ENCODE results near the gene AIFM3. TPM values are rescaled to one million over a fixed set of nuclear protein-coding genes. Genes with fewer than 3 reads are reported as not detected.

The AIFM3 gene
- total and polyA plus RNA-seq, 4 donors, result 0.38 to 1.1 (median 0.63) TPM

DNA sequence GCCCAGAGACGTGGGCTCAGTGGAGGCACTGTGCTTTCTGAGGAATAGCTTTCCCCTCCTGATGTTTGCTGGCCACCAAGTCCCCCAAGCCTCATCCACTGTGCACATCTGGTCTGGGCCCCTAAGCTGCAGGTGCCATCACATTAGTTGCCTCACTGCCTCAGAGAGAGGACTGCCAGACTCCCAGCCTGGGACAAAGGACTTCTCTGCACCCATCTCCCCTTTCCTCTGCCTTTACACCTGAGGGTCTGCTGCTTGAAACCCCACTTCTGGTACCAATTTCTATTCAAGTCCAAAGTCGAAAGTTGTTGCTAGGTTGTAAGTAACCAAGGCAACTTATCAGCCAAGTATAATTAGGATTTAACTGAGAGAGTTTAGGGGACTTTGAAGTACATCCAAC, 11.4 kb downstream of the AIFM3 start:
- Histone ChIP-seq H3K27me3 (ENCODE audit: control insufficient read depth in 4 of 4, insufficient read depth in 4 of 4, low read length in 3 of 4) (no peaks in the 10 kb centered on the region), H3K9ac (ENCODE audit: low read depth in 1 of 2, low read length in 2 of 2) (no peak overlapping the region), H3K9me3 (ENCODE audit: control insufficient read depth in 4 of 4, low read length in 3 of 4) (no peaks in the 10 kb centered on the region), H3K4me1 (ENCODE audit: control insufficient read depth in 4 of 4, insufficient read depth in 4 of 4, low read length in 3 of 4) (peaks cover 7 to 33% (median 26%) of the 10 kb centered on the region in 4 donors), H3K4me3 (ENCODE audit: low read depth in 1 of 3, low read length in 3 of 3) (no peak overlapping the region), H3K27ac (ENCODE audit: low read depth in 1 of 2, low read length in 2 of 2) (no peak overlapping the region), H3K36me3 (ENCODE audit: control insufficient read depth in 4 of 4, insufficient read depth in 3 of 4, low read depth in 1 of 4, low read length in 3 of 4) (no peaks in the 10 kb centered on the region)
- 98% methylated on average over 2 of the region's 2 CpGs for WGBS
- DNase-seq (ENCODE audit: low spot score), result no peak
- TF ChIP-seq JUND (IDR thresholded peaks at IDR 0.05) (no peak), GABPA (IDR thresholded peaks at IDR 0.05 in 1 of 2, conservative IDR thresholded peaks at IDR 0.05 in 1 of 2) (no peak), FOXA2 (IDR thresholded peaks at IDR 0.05) (no peak), HNF4A (conservative IDR thresholded peaks at IDR 0.05) (no peak), TAF1 (conservative IDR thresholded peaks at IDR 0.05) (no peak), FOXA1 (IDR thresholded peaks at IDR 0.05) (no peak), HNF4G (IDR thresholded peaks at IDR 0.05) (no peak), YY1 (IDR thresholded peaks at IDR 0.05) (no peak)
- TF ChIP-seq, protein P1, sequence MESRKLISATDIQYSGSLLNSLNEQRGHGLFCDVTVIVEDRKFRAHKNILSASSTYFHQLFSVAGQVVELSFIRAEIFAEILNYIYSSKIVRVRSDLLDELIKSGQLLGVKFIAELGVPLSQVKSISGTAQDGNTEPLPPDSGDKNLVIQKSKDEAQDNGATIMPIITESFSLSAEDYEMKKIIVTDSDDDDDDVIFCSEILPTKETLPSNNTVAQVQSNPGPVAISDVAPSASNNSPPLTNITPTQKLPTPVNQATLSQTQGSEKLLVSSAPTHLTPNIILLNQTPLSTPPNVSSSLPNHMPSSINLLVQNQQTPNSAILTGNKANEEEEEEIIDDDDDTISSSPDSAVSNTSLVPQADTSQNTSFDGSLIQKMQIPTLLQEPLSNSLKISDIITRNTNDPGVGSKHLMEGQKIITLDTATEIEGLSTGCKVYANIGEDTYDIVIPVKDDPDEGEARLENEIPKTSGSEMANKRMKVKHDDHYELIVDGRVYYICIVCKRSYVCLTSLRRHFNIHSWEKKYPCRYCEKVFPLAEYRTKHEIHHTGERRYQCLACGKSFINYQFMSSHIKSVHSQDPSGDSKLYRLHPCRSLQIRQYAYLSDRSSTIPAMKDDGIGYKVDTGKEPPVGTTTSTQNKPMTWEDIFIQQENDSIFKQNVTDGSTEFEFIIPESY (IDR thresholded peaks at IDR 0.05), result no peak
- TF ChIP-seq, protein P2, sequence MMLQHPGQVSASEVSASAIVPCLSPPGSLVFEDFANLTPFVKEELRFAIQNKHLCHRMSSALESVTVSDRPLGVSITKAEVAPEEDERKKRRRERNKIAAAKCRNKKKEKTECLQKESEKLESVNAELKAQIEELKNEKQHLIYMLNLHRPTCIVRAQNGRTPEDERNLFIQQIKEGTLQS (IDR thresholded peaks at IDR 0.05), result no peak
- TF ChIP-seq, protein P3, sequence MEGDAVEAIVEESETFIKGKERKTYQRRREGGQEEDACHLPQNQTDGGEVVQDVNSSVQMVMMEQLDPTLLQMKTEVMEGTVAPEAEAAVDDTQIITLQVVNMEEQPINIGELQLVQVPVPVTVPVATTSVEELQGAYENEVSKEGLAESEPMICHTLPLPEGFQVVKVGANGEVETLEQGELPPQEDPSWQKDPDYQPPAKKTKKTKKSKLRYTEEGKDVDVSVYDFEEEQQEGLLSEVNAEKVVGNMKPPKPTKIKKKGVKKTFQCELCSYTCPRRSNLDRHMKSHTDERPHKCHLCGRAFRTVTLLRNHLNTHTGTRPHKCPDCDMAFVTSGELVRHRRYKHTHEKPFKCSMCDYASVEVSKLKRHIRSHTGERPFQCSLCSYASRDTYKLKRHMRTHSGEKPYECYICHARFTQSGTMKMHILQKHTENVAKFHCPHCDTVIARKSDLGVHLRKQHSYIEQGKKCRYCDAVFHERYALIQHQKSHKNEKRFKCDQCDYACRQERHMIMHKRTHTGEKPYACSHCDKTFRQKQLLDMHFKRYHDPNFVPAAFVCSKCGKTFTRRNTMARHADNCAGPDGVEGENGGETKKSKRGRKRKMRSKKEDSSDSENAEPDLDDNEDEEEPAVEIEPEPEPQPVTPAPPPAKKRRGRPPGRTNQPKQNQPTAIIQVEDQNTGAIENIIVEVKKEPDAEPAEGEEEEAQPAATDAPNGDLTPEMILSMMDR (IDR thresholded peaks at IDR 0.05; ENCODE audit: low read depth, low read length, missing input control), result no peak
- TF ChIP-seq, protein P4, sequence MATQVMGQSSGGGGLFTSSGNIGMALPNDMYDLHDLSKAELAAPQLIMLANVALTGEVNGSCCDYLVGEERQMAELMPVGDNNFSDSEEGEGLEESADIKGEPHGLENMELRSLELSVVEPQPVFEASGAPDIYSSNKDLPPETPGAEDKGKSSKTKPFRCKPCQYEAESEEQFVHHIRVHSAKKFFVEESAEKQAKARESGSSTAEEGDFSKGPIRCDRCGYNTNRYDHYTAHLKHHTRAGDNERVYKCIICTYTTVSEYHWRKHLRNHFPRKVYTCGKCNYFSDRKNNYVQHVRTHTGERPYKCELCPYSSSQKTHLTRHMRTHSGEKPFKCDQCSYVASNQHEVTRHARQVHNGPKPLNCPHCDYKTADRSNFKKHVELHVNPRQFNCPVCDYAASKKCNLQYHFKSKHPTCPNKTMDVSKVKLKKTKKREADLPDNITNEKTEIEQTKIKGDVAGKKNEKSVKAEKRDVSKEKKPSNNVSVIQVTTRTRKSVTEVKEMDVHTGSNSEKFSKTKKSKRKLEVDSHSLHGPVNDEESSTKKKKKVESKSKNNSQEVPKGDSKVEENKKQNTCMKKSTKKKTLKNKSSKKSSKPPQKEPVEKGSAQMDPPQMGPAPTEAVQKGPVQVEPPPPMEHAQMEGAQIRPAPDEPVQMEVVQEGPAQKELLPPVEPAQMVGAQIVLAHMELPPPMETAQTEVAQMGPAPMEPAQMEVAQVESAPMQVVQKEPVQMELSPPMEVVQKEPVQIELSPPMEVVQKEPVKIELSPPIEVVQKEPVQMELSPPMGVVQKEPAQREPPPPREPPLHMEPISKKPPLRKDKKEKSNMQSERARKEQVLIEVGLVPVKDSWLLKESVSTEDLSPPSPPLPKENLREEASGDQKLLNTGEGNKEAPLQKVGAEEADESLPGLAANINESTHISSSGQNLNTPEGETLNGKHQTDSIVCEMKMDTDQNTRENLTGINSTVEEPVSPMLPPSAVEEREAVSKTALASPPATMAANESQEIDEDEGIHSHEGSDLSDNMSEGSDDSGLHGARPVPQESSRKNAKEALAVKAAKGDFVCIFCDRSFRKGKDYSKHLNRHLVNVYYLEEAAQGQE (IDR thresholded peaks at IDR 0.05), result no peak

DNA sequence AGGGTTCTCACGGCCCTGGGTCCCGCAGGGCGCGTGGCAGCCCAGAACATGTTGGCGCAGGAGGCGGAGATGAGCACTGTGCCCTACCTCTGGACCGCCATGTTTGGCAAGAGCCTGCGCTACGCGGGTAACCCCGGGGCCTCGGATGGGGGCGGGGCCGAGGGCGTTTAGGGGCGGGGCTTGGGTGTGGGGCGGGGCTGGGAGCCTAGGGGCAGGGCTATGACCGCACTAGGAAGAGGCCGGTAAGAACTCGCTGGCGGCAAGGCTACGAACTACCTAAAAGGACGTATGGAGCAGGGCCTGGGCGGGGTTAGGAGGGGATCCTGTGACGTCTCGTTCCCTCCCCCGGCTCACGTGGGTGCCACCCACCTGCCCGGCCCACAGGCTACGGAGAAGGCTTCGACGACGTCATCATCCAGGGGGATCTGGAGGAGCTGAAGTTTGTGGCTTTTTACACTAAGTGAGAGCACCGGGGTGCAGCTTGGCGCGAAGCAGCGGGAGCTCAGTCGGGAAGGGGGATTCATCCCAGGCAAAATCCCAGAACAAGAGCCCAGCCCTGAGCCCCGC, 12.3 kb downstream of the AIFM3 start:
- no peaks in the 10 kb centered on the region for H3K9me3 ChIP-seq (ENCODE audit: control insufficient read depth in 4 of 4, low read length in 3 of 4)
- WGBS, result 20% methylated on average over 39 of the region's 39 CpGs
- no peaks in the 10 kb centered on the region for H3K27me3 ChIP-seq (ENCODE audit: control insufficient read depth in 4 of 4, insufficient read depth in 4 of 4, low read length in 3 of 4)
- DNase-seq (ENCODE audit: low spot score), result peak; percentile 79
- peaks cover 7 to 36% (median 27%) of the 10 kb centered on the region in 4 donors for H3K4me1 ChIP-seq (ENCODE audit: control insufficient read depth in 4 of 4, insufficient read depth in 4 of 4, low read length in 3 of 4)
- H3K27ac ChIP-seq (ENCODE audit: low read depth in 1 of 2, low read length in 2 of 2), result no peak overlapping the region
- H3K9ac ChIP-seq (ENCODE audit: low read depth in 1 of 2, low read length in 2 of 2), result peak overlapping the region in 1 of 2 donors; percentile 12
- peak overlapping the region in 1 of 3 donors; percentile 23 for H3K4me3 ChIP-seq (ENCODE audit: low read depth in 1 of 3, low read length in 3 of 3)
- peaks cover 0 to 2% (median 0%) of the 10 kb centered on the region in 4 donors for H3K36me3 ChIP-seq (ENCODE audit: control insufficient read depth in 4 of 4, insufficient read depth in 3 of 4, low read depth in 1 of 4, low read length in 3 of 4)
- TF ChIP-seq, protein P4 (IDR thresholded peaks at IDR 0.05), result no peak
- no peak for TF ChIP-seq JUND (IDR thresholded peaks at IDR 0.05)
- no peak for TF ChIP-seq EGR1 (IDR thresholded peaks at IDR 0.05; ENCODE audit: low read depth in 2 of 2)
- no peak for TF ChIP-seq TAF1 (conservative IDR thresholded peaks at IDR 0.05)
- no peak for TF ChIP-seq SP1 (IDR thresholded peaks at IDR 0.05)
- TF ChIP-seq, protein P1 (IDR thresholded peaks at IDR 0.05), result no peak
- TF ChIP-seq YY1 (IDR thresholded peaks at IDR 0.05), result no peak
- TF ChIP-seq, protein P3 (IDR thresholded peaks at IDR 0.05; ENCODE audit: low read depth, low read length, missing input control), result no peak
- TF ChIP-seq HNF4A (conservative IDR thresholded peaks at IDR 0.05), result no peak
- no peak for TF ChIP-seq GABPA (IDR thresholded peaks at IDR 0.05 in 1 of 2, conservative IDR thresholded peaks at IDR 0.05 in 1 of 2)

Measured in liver (tissue), 9 donors.